ENCODE data around the gene ABCE1.
"Not testable (repeated sequence)": the region's sequence is repeated elsewhere in the genome, so short reads cannot be mapped to it uniquely, and the experiment has no call there.

Gene ABCE1

DNA sequence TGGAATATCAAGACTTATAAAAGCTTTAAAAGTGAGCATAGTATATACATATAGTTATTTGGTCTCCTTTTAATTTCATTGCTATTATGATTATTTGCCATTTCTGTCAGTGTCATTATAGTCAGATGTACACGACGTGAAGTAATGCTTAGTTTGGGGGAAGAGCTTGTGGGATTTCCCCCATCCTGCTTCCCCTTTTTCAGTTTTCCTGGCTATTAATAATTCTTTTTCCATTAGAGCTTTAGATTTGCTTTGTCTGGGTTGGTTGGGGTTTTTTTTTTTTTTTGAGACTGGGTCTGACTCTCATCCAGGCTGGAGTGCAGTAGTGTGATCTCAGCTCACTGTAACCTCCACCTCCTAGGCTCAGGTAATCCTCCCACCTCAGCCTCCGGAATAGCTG is 5.4 kb downstream of the ABCE1 start:
- DNase-seq: no peak

DNA sequence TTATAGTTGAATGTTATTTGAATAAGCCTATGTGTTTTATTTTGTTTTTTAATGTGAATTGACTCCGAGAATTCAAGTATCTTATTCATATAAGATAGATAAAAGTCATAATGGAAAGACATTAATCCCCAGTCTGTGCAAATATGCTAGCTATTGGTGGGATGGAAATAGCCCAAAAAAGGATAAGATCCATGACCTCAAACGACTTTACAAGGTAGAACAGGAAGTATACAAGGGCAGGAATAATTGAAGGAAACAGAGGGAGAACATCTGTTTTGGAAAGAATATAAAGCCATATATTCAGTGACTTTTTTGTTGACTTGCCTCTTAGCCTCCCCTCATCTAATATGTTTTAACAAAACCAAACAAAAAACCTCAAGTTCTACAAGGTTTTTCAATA is 9.0 kb downstream of the ABCE1 start:
- no peak for DNase-seq

GRCh38 chr4:145108128-145108527 is 10.0 kb downstream of the ABCE1 start:
- no peak for DNase-seq

GRCh38 chr4:145125396-145125795 is 27.3 kb downstream of the ABCE1 start:
- no peak for DNase-seq

- no peak for DNase-seq
These were observed 32.0 kb downstream of the ABCE1 start for GRCh38 chr4:145130130-145130529.

DNA sequence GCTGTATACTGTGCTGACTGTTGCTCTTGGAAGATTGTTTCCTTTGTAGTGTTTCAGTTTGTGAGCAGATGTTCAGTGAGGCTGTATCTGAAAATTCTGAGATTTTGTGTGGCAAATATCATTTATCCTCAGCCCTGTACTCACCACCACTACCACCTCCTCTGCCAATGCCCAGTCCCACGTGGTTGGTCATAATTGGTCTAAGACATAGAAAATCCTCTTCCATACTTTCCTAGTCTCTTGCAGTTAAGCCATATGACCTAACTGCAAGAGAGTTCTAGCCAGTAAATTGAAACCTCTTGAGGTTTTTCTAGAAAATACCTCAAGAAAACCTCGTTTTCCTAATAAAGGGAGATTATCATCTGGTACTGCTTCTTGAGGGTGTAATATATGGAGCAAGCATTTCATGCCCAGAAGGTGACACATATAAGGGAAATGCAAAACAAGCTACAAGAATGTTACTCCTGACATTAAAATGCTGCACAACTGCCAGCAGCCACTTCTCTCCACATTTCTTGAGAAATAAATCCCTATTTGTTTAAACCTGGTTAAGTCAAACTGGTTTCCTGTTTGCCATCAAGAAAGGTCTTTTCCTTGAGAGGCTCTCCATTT is 32.8 kb downstream of the ABCE1 start:
- no peak for DNase-seq

- DNase-seq: no peak
These were observed 33.7 kb downstream of the ABCE1 start for GRCh38 chr4:145131848-145132247.

DNA sequence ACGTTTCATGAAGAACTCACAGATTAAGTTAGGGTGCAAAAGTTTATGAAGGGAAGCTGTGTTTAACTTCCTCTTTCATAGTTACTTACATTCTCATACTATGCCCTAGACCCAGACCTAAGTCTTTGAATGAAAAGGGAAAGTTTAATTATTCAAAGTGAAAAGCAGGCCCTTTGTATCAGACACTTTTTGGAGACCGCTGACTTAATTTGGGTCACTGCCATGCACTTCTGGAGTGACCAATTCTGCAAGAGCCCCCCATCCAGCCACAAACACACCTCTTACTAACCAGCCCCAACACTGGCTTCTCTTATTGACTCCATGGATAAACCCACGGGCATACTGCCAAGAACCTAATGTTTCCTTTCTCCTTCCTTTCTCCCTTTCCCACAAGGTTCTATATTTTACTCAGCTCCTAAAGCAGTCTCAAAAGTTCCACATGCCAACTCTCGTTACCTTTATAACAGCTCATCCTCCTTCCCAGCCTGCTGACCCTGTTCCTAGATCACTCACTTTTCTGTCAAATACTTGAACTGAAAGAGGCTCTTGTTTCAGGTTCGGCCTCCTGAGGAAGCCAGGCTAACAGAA is 34.5 kb downstream of the ABCE1 start:
- DNase-seq: no peak

GRCh38 chr4:145136219-145136618 is 38.1 kb downstream of the ABCE1 start:
- DNase-seq: not testable (repeated sequence)

- no peak for DNase-seq
These were observed 50.9 kb downstream of the ABCE1 start for GRCh38 chr4:145148980-145149379.

DNA sequence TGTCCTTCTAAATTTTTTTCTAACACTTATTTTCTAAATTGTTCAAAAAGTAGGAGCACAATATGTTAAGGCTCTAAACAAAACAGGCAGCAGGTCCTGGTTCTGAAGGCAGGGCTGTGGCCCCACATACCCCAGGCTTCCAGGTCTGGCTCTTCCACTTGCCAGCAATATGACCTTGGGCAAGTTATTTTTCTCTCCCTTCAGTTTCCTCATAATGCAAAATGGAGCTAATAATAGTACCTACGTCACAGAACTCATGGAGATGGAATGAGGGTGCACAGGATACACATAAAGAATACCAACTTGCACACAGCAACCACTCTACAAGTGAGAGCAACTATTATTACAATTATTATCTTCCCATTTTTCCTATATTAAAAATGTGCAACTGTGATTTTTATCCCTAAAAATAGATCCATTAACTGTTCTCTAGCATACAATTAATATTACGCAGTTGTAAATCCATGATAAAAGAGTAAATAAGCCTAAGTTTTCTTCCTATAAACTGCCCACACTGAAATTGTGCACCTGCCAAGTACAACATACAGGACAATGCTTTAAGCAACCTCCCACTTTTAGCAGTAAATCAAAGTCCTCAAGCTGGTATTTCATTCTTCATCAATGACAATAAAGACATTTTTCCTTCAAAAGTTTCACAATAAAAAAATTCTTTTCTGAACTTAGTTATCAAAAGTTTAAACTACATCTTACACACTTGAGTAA is 55.2 kb downstream of the ABCE1 start:
- DNase-seq: no peak

- no peak for DNase-seq
These were observed 55.8 kb downstream of the ABCE1 start for GRCh38 chr4:145153904-145154298.

DNA sequence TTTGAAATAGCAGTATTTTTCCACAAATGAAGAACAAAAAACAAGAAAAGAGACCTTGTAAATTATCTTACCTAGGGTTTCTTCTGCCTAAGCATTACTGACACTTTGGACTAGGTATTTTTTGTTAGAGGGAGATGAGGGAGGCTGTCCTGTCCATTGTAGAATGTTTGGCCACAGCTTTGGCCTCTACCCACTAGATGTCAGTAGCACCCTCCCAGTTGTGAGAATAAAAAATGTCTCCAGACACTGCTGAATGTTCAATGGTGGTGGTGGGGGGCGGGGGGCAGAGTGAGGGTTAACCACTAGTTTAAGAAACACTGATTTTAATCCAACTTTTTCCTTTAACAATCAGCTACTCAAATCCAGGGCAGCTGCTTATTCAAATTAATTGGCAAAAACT is 56.5 kb downstream of the ABCE1 start:
- no peak for DNase-seq

GRCh38 chr4:145155268-145155870 is 57.3 kb downstream of the ABCE1 start:
- no peak for DNase-seq

DNA sequence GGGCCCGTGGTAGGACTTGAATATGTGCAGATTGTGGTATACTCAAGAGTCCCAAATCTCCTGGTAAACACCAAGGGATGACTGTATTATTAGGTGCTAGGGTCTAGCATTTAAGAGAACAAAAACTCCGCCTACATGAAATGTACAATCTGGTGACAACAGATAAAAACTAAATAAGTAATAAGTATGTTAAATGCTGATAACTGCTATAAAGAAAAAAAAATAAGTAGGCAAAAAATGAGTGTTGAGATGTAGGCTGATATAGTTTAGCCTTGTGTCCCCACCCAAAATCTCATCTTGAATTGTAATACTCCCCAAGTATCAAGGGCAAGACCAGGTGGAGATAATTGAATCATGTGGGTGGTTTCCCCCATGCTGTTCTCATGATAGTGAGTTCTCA is 58.9 kb downstream of the ABCE1 start:
- no peak for DNase-seq

DNA sequence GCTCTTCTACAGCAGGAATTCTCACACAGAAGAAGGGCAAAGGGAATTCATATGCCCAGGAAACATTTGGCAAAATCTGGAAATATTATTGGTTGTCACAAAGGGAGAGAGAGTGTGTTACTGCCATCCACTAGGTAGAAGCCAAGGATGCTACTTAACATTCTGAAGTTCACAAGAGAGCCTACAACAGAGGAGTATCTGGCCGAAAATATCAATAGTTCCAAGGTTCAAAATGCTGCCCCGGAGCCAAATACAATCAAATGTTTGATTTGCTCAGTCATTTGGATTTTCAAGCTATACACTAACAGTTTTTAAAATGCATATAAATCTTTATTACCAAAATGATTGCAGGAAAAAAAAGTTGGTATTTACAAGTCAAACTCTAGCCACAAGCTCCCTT is 63.4 kb downstream of the ABCE1 start:
- DNase-seq: no peak

GRCh38 chr4:145167887-145168286 is 69.8 kb downstream of the ABCE1 start:
- DNase-seq: no peak

DNA sequence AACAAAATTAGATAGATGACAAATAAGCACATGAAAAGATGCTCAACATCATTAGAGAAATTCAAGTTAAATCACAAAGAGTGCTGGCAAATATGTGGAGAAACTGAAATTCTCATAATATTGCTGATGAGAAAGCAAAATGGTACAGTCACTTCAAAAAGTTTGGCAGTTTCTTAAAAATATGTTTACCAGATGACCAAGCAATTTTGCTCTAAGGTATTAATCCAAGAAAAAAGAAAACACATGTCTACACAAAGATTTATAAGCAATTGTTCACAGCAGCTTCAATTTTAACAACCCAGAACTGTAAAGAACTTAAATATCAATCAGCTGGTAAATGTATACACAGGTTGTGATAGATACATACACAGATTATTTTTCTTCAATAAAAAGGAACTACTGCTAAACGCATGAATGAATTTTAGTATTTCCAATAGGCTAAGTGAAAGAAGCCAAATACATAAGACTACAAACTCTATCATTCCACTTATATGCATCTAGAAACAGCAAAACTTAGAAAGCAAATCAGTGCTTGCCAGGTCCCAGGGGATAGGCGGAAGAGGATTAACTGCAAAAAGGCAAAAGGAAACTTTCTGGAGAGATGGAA is 70.6 kb downstream of the ABCE1 start:
- no peak for DNase-seq

GRCh38 chr4:145170223-145170622 is 72.1 kb downstream of the ABCE1 start:
- DNase-seq: no peak

GRCh38 chr4:145171911-145172310 is 73.8 kb downstream of the ABCE1 start:
- DNase-seq: no peak

DNA sequence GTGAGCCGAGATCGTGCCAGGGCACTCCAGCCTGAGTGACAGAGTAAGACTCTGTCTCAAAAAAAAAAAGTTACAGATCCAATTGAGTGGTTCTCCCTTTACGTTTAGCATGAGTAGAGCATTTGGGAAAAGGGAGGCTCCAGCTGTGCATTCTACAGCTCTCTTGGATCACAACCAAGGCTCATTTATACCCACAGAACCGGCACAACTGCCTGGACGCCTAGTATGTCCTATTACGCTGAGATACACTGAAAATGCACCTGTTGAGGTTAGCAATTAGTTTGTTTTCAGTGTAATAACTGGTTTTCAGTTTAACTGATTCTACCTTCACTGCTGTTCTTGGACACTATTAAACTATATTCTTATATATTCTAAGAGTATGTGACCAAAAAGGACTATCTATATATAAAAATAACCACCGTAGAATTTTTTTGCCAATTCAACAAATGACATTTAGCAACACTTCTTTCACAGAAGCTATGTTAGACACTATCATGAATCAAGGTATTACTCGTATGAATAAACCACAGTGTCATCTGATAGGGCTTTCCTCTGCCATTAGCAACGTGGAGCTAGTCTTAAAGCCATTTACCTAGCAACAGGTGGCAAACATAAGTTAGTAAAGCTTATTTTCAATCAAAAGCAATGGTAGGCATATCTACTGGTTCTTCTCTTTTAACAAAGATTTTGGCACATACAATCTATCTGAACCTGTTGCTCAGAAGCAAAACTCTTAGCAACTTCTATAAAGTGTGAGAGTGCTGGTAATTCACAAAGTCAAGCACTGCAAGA is 78.7 kb downstream of the ABCE1 start:
- no peak for DNase-seq

DNA sequence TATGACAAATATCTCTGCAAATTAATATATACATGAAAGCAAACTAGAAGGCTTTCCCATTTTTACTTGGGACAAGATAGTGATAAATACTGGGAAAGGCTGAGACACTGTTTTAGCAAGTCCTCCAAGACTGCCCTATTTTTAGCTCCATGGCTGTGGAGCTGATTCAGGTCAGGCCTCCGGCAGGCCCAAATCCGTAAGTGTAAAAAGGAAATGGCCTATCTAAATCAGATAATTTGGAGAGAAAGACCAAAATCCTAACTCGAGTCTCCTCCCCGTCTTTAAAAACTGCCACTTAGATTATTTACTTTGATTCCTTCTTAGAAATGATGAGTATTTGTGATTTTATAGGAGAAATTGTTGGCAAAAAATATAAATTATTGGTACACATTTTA is 79.4 kb downstream of the ABCE1 start:
- DNase-seq: no peak
